Measurements from ENCODE around the gene TENT5C. TPM values are rescaled to one million over a fixed set of nuclear protein-coding genes. Genes with fewer than 3 reads are reported as not detected.

Gene TENT5C
- total and polyA plus RNA-seq, 9 of the 15 experiments (the other 6 are each of a cell fraction or from before 2014, with no cell fraction given) = 1.8 to 7.7 (median 4.0) TPM

GRCh38 chr1:117581391-117581943 lies 24.4 kb upstream of the TENT5C start (continued):
- no peak for TF ChIP-seq ZNF318 (IDR thresholded peaks at IDR 0.05; ENCODE audit: borderline replicate concordance in 1 of 2, low read depth in 1 of 2)
- no peak for TF ChIP-seq SIN3A (IDR thresholded peaks at IDR 0.05; ENCODE audit: borderline replicate concordance in 2 of 2, control insufficient read depth in 1 of 2, low read depth in 2 of 2, low read length in 2 of 2)

Data from K562 (cell line).